HCEC 1CT (cell line): Measurements from ENCODE around the gene PPP1R9A.

Experiments used
- DNase-seq: peaks from one replicate; pipeline ENCODE4 v3.0.0-alpha.2; 2017

Gene PPP1R9A

GRCh38 chr7:95041031-95041430 lies 133.6 kb downstream of the PPP1R9A start:
- DNase-seq, result no peak

GRCh38 chr7:95045236-95045923 lies 138.0 kb downstream of the PPP1R9A start:
- DNase-seq, result peak; percentile 32

- no peak for DNase-seq
Measured at GRCh38 chr7:95046494-95047240, 139.3 kb downstream of the PPP1R9A start.

DNA sequence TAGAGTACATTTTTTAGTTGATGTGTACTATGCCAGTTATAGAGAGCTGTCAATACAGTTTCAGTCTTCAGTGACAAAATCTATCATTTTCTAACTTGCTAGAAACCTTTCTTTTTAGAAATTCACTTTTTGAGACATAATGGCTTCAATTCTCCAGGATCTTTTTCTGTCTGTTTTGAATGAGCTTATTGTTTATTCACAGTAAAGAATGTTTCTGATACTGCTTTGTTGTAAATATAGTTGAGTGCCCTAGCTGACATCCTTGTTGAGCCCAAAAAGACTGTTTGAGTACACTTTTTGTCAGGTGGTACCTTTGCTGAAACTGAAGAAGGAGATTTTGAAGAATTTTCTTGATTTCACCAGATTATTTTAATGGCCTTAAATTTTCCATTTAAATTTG lies 139.9 kb downstream of the PPP1R9A start:
- DNase-seq, result no peak

GRCh38 chr7:95052566-95053094 lies 145.2 kb downstream of the PPP1R9A start:
- no peak for DNase-seq

DNA sequence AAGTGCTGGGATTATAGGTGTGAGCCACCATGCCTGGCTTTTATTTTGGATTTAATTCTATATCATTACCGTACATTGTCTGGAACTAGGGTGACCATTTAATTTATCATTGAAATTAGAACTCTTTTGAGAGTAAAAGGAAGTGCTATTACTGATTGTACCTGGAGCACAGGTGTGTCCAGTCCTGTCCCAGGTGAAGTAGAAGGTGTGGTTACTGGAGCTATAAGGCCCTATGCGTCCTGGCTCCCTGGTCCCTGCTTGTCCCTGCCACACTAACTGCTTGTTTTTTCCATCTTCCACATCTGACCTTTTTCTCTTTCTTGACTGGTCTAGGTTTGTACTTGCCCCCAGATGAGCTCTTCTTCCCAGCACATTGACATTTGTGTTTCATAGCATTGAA lies 147.0 kb downstream of the PPP1R9A start:
- no peak for DNase-seq

DNA sequence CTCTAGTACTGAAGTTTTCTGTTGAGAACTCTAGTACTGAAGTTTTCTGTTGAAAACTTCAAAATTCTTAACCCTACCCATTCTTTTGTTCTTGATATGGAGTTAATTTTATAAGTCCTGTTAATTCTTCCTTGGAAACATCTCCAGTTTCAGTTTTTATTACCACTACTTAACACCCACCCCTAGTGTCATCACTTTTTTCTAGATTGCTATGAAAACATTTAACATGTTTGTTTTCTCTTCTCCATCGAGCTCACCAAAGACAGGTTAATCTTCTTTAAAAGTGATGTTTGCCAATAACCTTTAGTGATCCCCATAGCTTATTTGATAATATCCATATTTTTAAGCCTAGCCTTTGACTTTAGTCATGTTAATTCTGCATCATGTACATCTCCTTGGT lies 147.9 kb downstream of the PPP1R9A start:
- no peak for DNase-seq

GRCh38 chr7:95056107-95056739 lies 148.8 kb downstream of the PPP1R9A start:
- no peak for DNase-seq

- DNase-seq, result no peak
Measured at GRCh38 chr7:95056901-95057300, 149.5 kb downstream of the PPP1R9A start.

- no peak for DNase-seq
Measured at GRCh38 chr7:95059842-95060313, 152.5 kb downstream of the PPP1R9A start.

- DNase-seq, result no peak
Measured at GRCh38 chr7:95062901-95063300, 155.5 kb downstream of the PPP1R9A start.

DNA sequence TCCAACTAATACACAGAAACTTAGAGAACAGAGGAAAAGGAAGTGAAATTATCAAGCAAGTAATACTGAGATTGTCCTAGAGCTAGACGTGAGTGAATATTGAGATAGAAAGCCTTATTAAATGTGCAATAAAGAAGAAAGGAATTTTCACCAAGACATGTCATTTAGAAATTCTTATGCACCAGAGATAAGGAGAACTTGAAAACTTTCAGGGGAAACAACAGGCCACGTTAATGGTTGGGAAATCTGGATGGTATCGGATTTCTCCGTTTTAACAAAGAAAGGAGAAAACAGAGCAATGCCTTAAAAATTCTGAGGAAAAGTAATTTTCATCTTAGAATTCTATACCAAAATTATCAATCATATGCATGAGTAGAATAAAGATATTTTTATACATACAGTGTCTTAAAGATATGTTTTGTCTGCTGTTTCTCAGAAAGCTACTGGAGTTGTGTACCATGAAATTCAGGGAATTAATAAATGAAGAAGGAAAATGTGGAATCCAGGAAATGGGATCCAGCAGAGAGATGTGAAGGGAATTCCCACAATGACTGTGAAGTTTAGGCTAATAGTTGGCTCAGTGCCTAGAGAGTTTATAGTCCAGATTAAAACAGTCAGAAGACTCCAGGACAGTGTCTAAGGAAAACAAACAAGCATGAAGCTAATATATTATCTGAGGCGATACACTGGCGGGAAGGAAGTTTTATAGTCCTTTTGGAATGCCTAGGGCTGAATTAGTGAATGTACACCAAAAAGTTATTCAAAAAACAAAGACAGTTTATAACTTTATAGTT lies 159.5 kb downstream of the PPP1R9A start:
- DNase-seq, result no peak

GRCh38 chr7:95088536-95089215 lies 181.3 kb downstream of the PPP1R9A start:
- no peak for DNase-seq

DNA sequence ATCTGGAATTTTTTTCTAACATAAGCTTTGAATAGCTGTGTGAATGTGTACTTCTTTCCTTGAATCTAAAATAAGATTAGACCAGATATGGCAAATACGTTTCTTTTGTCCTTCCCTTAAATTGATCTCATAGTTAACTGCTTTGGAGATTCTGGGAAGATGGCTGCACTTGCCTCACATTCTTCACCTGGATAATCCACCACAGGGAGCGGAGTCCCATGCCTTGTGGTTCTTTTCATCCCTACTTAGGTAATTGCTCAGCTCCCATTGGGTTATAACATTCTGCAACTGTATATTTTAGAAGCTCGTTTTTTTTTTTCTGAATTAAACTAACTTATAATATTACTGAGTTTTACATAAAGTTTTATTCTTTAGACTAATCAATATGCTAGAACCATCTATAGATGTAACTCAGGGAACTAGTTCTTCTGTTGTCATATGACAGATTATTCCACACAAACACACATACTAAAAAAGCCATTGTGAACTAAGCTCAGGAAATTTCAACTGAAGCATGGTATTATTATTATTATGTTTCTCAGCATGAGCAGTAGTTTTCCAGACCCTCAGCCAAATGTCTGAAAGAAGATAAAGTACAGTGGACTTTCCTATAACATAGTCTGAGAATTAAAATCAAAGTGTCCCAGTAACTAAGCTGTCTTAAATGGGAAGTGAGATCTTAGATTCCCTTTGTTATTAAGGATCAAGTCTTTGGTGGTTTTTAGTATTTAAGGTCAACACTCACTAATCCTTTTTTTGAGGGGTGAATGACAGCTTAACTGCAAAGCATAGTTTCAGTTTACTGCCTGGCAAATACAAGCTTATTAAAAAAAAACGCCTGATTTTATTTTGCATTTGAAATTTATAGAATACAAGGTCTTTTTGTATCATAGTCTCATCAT lies 182.3 kb downstream of the PPP1R9A start:
- no peak for DNase-seq

GRCh38 chr7:95092324-95092723 lies 184.9 kb downstream of the PPP1R9A start:
- no peak for DNase-seq

DNA sequence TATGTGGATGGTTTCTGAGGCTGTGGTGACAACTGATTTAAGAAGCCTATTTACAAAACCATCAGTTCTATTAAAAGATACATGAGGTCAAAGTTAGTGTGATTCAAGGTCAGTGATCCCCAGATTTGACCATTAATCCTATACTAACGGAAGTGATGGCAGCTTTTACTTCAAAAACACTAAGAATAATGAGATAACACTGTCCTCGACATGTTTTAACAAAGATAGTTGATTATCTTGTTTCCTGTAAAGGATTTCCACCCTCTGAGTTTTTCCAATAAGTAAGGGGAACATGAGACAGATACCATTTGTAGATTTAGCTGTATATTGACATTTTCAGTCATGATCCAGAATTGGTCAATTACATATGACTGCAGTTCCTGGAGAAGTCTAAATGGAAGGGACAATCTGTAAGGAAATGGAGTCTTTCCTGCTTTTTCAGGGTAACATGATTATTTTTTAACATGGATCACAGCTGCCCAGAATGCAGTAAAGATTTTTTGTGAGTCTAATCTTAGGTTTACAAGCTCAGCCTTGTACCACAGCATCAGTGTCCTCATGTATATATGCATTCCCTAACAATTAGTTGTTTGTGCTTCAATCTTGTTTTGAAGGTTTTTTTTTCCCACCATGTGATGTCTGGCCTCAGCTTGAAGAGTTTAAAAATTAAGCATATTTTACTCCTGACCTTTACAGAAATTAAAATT lies 188.0 kb downstream of the PPP1R9A start:
- DNase-seq, result no peak

DNA sequence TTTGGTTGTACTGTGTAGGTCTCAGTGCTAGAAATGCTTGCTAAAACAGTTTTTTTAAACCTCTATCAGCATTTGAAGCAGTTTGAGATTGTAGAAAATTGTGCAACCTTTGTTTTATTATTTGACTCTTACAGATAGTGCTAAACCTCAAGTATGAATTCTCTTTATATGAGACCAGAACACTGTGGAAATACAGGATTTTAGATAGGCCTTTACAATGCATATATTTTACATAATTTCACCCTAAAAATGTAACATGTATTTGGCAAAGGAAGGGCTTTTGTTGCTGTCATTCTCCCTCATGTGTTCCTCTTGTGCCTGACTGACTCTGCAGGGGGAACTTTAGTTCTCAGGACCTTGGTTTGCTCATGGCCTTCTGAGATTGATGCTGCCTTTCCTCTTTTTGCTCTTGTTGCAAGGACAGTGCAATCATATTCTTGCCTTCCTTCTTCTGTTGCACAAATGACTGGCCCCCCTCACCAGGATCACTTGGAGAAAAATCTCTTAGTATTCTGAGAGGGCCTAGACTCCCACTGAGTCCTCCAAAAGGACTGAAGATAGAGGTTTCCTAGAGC lies 188.7 kb downstream of the PPP1R9A start:
- no peak for DNase-seq

GRCh38 chr7:95097291-95097690 lies 189.9 kb downstream of the PPP1R9A start:
- DNase-seq, result no peak

- no peak for DNase-seq
Measured at GRCh38 chr7:95097851-95098250, 190.5 kb downstream of the PPP1R9A start.

DNA sequence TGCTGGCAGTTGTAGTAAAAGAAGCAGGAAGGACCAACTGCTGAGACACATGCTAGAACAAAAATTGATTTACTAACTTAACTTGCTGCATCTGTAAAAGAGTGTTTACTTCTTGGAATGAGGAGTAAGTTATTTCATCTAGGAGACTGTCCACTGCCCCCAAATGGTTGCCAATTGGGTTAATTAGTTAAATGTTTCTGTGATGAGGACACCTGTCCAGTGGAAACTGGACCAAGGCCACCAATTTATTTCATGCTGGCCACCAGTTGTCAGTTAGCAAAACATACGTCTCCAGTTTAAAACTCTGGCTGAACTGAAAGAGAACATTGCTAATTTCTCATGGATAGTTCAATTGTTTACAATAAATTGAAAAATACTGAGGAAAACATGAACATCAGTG lies 191.7 kb downstream of the PPP1R9A start:
- no peak for DNase-seq
